Measurements from ENCODE around the gene CHN2. TPM values are rescaled to one million over a fixed set of nuclear protein-coding genes. Genes with fewer than 3 reads are reported as not detected.

The CHN2 gene
- total and polyA plus RNA-seq, 2 donors (not counting 1 experiment from before 2014, with no cell fraction given), result 0.86 to 1.4 TPM

DNA sequence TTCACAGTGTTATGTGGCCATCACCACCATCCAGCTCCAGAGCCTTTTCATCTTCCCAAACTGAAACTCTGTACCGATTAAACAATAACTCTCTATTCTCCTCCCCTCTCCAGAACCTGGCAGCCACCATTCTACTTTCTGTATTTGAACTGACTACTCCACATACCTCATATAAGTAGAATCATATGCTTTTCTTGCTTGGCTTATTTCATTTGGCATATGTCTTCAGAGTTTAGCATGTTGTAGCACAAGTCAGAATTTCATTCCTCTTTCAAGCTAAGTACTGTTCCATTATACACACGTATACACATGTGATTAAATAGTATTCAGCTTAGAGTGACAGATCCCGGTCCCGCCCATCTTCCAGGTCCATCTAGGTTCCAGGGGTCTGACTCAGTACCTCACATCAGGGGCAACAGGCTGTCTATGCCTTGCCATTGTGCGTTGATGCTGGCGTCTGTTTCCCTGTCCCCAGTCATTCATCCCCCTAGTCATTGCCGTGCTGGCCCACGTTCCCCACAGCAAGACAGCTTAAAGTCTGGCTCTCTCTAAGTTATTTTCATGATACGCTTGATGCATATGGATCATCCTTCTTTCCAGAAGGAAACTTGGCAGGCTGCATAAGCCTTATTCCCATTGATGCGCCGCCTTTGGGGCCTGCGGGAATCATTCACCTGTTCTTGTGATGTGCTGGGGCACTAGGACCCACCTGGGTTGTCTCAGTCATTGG is 108.3 kb downstream of the CHN2 start:
- intact Hi-C loops (cut with micrococcal nuclease), result no loop called here
- Histone ChIP-seq H3K9ac (ENCODE audit: low read length) (no peak overlapping the region), H2AFZ (ENCODE audit: insufficient read depth, low read depth, low read length, poor library complexity, severe bottlenecking) (no peak overlapping the region), H4K20me1 (ENCODE audit: control insufficient read depth, insufficient read depth, low read length, poor library complexity, severe bottlenecking) (no peaks in the 10 kb centered on the region), H3K4me1 (ENCODE audit: control insufficient read depth in 2 of 2, insufficient read depth in 2 of 2, low read length in 2 of 2) (no peaks in the 10 kb centered on the region), H3K27me3 (replicated peaks in 1 of 4; ENCODE audit: control extremely low read depth in 1 of 4, control insufficient read depth in 3 of 4, insufficient read depth in 4 of 4, low read length in 3 of 4) (no peaks in the 10 kb centered on the region), H3K9me3 (ENCODE audit: control extremely low read depth in 1 of 3, control insufficient read depth in 2 of 3, insufficient read depth in 1 of 3, low read length in 2 of 3) (no peaks in the 10 kb centered on the region), H3K27ac (ENCODE audit: low read length in 2 of 2) (no peak overlapping the region), H3K79me2 (ENCODE audit: control insufficient read depth, insufficient read depth, low read length) (no peaks in the 10 kb centered on the region), H3K4me2 (replicated peaks; ENCODE audit: low read depth, low read length, poor library complexity, severe bottlenecking) (no peak overlapping the region), H3K4me3 (ENCODE audit: control extremely low read depth in 1 of 5, extremely low read depth in 1 of 5, insufficient read depth in 1 of 5, low read depth in 2 of 5, low read length in 4 of 5) (no peak overlapping the region), H3K36me3 (replicated peaks in 1 of 2; ENCODE audit: control extremely low read depth in 1 of 2, control insufficient read depth in 1 of 2, extremely low read depth in 1 of 2, insufficient read depth in 2 of 2, low read length in 1 of 2) (no peaks in the 10 kb centered on the region)
- CTCF ChIA-PET, result no interaction called here
- peaks cover 3% of the 10 kb centered on the region for H3K27me3 Mint-ChIP-seq
- DNase-seq, result no peak
- H3K4me3 Mint-ChIP-seq, result no peak overlapping the region
- H3K27ac Mint-ChIP-seq, result no peak overlapping the region
- TF ChIP-seq, protein P1, sequence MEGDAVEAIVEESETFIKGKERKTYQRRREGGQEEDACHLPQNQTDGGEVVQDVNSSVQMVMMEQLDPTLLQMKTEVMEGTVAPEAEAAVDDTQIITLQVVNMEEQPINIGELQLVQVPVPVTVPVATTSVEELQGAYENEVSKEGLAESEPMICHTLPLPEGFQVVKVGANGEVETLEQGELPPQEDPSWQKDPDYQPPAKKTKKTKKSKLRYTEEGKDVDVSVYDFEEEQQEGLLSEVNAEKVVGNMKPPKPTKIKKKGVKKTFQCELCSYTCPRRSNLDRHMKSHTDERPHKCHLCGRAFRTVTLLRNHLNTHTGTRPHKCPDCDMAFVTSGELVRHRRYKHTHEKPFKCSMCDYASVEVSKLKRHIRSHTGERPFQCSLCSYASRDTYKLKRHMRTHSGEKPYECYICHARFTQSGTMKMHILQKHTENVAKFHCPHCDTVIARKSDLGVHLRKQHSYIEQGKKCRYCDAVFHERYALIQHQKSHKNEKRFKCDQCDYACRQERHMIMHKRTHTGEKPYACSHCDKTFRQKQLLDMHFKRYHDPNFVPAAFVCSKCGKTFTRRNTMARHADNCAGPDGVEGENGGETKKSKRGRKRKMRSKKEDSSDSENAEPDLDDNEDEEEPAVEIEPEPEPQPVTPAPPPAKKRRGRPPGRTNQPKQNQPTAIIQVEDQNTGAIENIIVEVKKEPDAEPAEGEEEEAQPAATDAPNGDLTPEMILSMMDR (IDR thresholded peaks at IDR 0.05), result no peak
- no peak for TF ChIP-seq EZH2 (IDR thresholded peaks at IDR 0.05; ENCODE audit: borderline replicate concordance, insufficient read depth, low read depth, low read length, poor library complexity, severe bottlenecking)
- no peaks in the 10 kb centered on the region for H3K9me3 Mint-ChIP-seq (ENCODE audit: insufficient read depth)
- no peak for ATAC-seq (ENCODE audit: low read depth)
- POLR2A ChIA-PET, result no interaction called here
- 99% methylated on average over 12 of the region's 12 CpGs for WGBS (ENCODE audit: insufficient coverage)
- peaks cover 2% of the 10 kb centered on the region for H3K4me1 Mint-ChIP-seq

DNA sequence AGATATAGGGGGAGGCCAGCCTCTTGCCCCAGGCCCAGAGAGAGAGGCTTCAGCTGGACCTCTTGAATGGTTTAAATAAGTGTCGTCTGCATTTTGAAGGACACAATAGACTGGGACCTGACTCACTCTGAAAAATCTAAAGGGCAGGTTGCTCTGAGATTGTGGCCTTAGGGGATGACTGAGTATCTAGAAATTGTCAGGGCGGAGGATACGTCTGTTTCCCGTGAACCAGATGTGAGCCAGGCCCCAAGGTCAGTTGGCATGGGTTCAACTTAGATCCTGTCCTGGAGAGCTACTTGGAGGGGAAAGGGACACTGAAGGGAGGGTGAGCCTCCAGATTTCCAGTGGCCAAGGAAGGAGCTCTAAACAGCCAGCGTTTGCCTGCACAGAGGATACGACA is 110.2 kb downstream of the CHN2 start:
- Histone ChIP-seq H3K4me1 (ENCODE audit: control insufficient read depth in 2 of 2, insufficient read depth in 2 of 2, low read length in 2 of 2) (no peaks in the 10 kb centered on the region), H3K27me3 (replicated peaks in 1 of 4; ENCODE audit: control extremely low read depth in 1 of 4, control insufficient read depth in 3 of 4, insufficient read depth in 4 of 4, low read length in 3 of 4) (no peaks in the 10 kb centered on the region), H3K9ac (ENCODE audit: low read length) (no peak overlapping the region), H3K4me3 (ENCODE audit: control extremely low read depth in 1 of 5, extremely low read depth in 1 of 5, insufficient read depth in 1 of 5, low read depth in 2 of 5, low read length in 4 of 5) (no peak overlapping the region), H3K9me3 (ENCODE audit: control extremely low read depth in 1 of 3, control insufficient read depth in 2 of 3, insufficient read depth in 1 of 3, low read length in 2 of 3) (peaks cover 0 to 3% (median 0%) of the 10 kb centered on the region in 3 donors), H3K4me2 (replicated peaks; ENCODE audit: low read depth, low read length, poor library complexity, severe bottlenecking) (no peak overlapping the region), H2AFZ (ENCODE audit: insufficient read depth, low read depth, low read length, poor library complexity, severe bottlenecking) (no peak overlapping the region), H4K20me1 (ENCODE audit: control insufficient read depth, insufficient read depth, low read length, poor library complexity, severe bottlenecking) (no peaks in the 10 kb centered on the region), H3K36me3 (replicated peaks in 1 of 2; ENCODE audit: control extremely low read depth in 1 of 2, control insufficient read depth in 1 of 2, extremely low read depth in 1 of 2, insufficient read depth in 2 of 2, low read length in 1 of 2) (no peaks in the 10 kb centered on the region), H3K27ac (ENCODE audit: low read length in 2 of 2) (no peak overlapping the region), H3K79me2 (ENCODE audit: control insufficient read depth, insufficient read depth, low read length) (no peaks in the 10 kb centered on the region)
- H3K4me1 Mint-ChIP-seq, result no peaks in the 10 kb centered on the region
- peaks cover 2% of the 10 kb centered on the region for H3K9me3 Mint-ChIP-seq (ENCODE audit: insufficient read depth)
- TF ChIP-seq, protein P1 (IDR thresholded peaks at IDR 0.05), result no peak
- TF ChIP-seq EZH2 (IDR thresholded peaks at IDR 0.05; ENCODE audit: borderline replicate concordance, insufficient read depth, low read depth, low read length, poor library complexity, severe bottlenecking), result no peak
- CTCF ChIA-PET, result interaction anchor here (0.7 kb wide), 1 partner anchor 116 kb away, joined by 4 read pairs; no protein-coding TSS in a partner anchor
- H3K27ac Mint-ChIP-seq, result no peak overlapping the region
- no peak overlapping the region for H3K4me3 Mint-ChIP-seq
- DNase-seq, result no peak
- intact Hi-C loops (cut with micrococcal nuclease), result no loop called here
- WGBS (ENCODE audit: insufficient coverage), result 98% methylated on average over 6 of the region's 6 CpGs
- no peak for ATAC-seq (ENCODE audit: low read depth)
- peaks cover 7% of the 10 kb centered on the region for H3K27me3 Mint-ChIP-seq
- POLR2A ChIA-PET, result no interaction called here

Measured in B cell (primary cell).